Adrenal gland (tissue), 5 donors: Measurements from ENCODE around the gene DYSF.

Experiments
- POLR2A ChIP-seq, 2 donors: fragments of 450-650 bp; IDR thresholded peaks; one replicate each; pipeline ENCODE4 v1.6.1; 2017; ENCODE audit warnings: antibody characterized with exemption in 2 of 2, mild to moderate bottlenecking in 2 of 2, moderate library complexity in 1 of 2
- TF ChIP-seq, protein P1 (sequence below), 6 experiments: fragments of 450-650 bp in 4 of 6; fragments of 200-600 bp in 2 of 6; sonication (generic) in 1 of 6; IDR thresholded peaks; 1 replicate in 5 of 6; 2 replicates in 1 of 6; pipeline versions ENCODE4 v1.5.1 to v1.8.0; 2016 to 2021; ENCODE audit warnings: antibody characterized with exemption in 6 of 6, mild to moderate bottlenecking in 2 of 6, moderate library complexity in 1 of 6
- donor health status: DM: no; HTN: no; CAD: no.

DNA sequence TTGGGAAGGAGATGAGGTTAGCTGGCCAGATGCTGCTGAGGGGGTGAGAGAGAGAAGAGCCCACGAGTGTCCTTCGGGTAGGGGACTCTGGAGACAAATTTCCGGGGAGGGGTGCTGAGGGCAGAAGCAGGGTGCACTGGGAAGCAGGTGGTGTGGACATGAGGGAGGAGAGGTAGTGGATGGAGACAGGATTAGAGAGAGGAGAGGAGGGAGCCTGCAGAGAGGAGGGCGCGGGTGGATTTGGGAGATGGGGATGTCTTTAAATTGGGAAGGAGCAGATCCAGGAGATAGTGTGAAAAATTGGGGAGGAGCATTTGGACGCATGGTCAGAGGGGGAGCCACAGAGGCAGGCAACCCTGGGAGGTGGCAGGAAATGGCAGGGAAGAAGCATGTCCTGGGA is 154.7 kb downstream of the DYSF start:
- TF ChIP-seq, protein P1, sequence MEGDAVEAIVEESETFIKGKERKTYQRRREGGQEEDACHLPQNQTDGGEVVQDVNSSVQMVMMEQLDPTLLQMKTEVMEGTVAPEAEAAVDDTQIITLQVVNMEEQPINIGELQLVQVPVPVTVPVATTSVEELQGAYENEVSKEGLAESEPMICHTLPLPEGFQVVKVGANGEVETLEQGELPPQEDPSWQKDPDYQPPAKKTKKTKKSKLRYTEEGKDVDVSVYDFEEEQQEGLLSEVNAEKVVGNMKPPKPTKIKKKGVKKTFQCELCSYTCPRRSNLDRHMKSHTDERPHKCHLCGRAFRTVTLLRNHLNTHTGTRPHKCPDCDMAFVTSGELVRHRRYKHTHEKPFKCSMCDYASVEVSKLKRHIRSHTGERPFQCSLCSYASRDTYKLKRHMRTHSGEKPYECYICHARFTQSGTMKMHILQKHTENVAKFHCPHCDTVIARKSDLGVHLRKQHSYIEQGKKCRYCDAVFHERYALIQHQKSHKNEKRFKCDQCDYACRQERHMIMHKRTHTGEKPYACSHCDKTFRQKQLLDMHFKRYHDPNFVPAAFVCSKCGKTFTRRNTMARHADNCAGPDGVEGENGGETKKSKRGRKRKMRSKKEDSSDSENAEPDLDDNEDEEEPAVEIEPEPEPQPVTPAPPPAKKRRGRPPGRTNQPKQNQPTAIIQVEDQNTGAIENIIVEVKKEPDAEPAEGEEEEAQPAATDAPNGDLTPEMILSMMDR (IDR thresholded peaks at IDR 0.05) = no peak
- TF ChIP-seq POLR2A (IDR thresholded peaks at IDR 0.05) = no peak
